GM04504 (cell line): ENCODE measurements around the gene FBXL16.

Experiments
- DNase-seq: peaks from one replicate; pipeline ENCODE4 v3.0.0-alpha.2; 2012; ENCODE audit warnings: low read depth

Gene FBXL16

DNA sequence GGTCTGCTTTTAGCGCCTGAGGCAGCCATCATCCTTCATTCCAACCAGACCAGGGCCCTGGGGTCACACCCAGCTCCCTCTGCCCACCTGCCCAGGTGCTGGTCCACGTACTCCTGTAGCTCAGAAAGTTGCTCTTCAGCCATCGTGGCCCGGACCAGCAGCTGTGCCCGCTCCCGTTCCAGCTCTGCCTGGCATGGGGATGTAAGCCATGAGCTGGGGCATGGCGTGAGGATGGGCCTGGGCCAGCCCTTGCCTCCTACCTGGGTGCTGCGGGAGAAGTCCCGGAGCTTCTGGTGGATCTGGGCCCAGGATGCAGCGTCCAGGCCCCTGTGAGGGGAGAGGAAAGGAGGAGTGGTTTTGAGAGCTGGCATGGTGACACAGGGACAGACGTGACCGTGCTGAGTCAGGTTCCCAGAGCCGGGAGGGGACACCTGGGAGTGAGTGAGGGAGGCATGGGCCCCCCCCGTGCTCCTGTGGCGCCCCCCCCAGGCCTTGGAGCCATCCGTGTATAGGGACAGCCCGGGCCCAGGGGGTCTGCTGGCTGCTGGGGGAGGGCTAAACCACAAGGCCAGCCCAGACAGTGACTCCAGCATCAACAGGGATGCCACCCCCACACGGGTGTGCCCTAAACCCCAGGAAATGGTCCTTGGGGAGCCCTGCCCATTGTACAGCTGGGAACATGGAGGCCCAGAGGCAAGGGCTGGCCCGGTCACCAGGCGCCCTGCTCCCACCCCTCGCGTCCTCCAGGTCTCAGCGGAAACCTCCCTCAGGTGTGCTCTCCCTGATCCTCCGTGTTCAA, 17.4 kb upstream of the FBXL16 start:
- no peak for DNase-seq

DNA sequence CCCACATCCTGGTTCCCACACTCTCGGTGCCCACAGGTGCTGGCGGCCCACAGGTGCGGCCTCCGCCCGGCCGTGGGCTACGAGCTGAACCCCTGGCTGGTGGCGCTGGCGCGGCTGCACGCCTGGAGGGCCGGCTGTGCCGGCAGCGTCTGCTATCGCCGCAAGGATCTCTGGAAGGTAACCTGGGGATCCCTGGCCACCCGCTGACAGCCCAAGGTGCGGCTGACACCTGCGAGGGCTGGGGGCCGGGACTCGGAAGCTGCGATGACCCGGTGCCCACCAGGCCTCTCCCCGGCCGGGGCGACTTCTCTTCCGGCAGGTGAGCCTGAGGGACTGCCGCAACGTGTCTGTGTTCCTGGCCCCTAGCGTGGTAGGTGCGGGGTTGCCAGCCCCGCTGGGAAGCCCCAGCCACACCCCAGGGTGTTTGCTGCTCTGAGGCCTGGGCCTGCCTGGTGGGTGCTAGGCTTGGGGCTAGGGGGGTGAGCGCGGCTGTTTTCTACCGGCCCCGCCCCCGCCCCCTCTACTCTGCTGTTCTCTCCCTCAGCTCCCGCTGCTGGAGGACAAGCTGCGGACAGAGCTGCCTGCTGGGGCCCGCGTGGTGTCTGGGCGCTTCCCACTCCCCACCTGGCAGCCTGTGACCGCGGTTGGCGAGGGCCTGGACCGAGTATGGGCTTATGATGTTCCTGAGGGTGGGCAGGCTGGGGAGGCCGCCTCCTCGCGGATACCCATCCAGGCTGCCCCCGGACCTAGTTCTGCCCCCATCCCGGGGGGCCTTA, 16.4 kb upstream of the FBXL16 start:
- DNase-seq = no peak

DNA sequence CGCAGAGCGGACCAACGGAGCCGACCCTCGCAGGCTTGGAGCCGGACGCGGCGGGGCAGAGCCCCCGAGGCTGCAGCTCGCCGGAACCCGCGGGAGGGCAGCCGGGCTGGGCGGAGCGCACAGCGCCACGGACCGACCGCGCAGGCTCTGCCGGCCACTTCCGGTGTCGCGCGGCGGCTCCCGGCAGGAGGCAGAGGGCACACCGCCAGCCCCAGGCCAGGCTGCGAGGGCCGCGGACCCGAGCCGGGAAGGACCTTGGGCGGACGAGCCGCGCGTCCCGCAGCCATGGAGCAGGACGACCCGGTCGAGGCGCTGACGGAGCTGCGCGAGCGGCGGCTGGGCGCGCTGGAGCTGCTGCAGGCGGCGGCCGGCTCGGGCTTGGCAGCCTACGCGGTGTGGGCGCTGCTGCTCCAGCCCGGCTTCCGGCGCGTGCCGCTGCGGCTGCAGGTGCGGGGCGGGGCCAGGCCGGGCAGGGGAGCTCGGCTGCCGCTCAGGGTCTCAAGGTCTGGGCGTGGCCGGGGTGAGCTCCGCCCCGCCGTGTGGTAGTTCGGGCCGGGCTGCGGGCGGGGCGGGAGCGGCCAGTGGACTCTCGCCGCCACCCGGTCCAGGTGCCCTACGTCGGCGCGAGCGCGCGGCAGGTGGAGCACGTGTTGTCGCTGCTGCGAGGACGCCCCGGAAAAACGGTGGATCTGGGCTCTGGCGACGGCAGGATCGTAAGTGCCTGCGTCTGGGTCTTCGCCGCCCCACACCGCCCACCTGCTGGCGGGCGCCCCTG, 15.6 kb upstream of the FBXL16 start, which contains the start of gene ANTKMT:
TSS of gene ANTKMT (plus strand) at position 157 of the 775 bp plus-strand sequence. CDS start at position 286, 129 bp downstream.
- DNase-seq = no peak

- no peak for DNase-seq
Observed at GRCh38 chr16:720447-720989, 14.9 kb upstream of the FBXL16 start.

GRCh38 chr16:719815-720446, 14.3 kb upstream of the FBXL16 start:
- no peak for DNase-seq

- no peak for DNase-seq
Observed at GRCh38 chr16:718922-719321, 13.3 kb upstream of the FBXL16 start.

- DNase-seq = no peak
Observed at GRCh38 chr16:718389-718788, 12.8 kb upstream of the FBXL16 start.

DNA sequence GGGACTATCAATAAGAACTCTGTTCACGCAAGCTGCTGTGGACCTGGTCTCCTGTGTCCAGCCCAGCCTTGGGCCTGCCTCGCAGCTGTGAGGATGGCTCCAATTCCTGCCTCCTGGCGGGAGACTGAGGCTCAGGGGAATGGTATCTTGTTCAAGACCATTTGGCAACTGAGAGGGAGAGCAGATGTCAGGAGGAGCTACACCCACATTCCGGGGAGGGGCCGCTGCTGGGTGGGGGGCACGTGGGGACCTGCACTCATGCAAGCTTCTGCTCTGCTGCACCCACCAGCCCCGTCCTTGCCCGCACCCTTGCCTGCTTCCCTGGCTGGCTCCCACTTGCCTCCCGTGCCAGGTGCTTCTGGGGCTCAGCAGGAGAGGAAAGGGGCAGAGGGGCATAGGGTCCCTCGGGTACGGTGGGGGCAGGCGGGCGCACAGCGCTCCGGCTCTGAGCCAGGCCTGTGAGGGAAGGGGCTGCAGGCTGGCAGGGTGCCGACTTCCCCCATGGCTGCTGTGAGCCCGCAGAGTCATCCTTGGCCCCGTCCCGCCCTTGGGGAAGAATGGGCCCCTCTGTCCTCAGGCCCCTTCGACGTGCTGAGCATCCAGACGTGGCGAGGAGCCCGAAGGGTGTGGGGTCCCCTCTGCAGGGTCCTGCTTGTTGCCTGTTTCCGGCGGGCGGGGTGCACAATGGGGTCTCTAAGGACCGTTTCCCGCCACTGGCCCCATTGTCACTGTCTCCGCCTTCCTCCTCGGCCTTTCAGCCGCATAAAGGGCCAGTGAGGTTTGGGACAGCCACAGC, 12.0 kb upstream of the FBXL16 start:
- no peak for DNase-seq

- no peak for DNase-seq
Observed at GRCh38 chr16:716768-717325, 11.2 kb upstream of the FBXL16 start.

- no peak for DNase-seq
Observed at GRCh38 chr16:716200-716568, 10.6 kb upstream of the FBXL16 start.

- no peak for DNase-seq
Observed at GRCh38 chr16:715477-716199, 10.0 kb upstream of the FBXL16 start.

GRCh38 chr16:714558-715476, 9.2 kb upstream of the FBXL16 start, which contains the start of gene METRN:
Gene METRN (plus strand): TSS chr16:715118. CDS start chr16:715290, 172 bp downstream.
- peak; percentile 78 for DNase-seq

DNA sequence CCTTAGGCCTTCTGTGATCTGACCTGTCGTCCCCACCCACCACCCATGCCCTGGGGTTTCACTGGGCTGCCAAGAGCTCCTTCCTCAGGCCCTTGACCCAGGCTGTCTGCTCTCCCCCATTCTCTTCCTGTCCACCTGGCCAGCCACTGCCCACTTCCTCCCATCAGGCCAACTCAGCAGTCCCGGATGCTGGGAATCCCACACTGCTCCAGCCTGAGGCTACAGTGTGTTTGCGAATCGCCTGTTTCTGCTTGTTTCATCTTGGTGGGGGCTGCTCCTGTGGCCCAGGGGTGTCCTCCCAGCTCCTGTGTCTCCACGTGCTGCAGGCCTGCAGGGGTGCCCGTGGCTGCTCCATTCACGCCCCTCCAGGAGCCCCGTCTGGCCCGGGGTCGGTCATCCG, 8.5 kb upstream of the FBXL16 start:
- no peak for DNase-seq

DNA sequence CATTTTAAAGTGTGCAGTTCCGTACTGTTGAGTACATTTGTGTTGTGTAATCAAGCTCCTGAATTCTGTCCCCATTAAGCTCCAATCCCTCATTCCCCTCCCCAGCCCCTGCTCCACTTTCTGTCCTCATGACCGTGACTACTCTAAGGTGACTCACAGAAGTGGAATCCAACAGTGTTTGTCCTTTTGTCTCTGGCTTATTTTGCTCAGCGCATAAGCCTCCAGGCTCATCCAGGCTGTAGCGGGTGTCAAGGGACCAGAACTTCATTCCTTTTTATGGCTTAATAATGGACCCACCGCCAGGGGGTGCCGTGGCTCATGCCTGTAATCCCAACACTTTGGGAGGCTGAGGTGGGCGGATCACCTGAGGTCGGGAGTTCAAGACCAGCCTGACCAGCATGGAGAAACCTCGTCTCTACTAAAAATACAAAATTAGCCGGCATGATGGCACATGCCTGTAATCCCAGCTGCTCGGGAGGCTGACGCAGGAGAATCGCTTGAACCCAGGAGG, 7.2 kb upstream of the FBXL16 start:
- peak; percentile 89 for DNase-seq

GRCh38 chr16:711548-712320, 6.1 kb upstream of the FBXL16 start:
- DNase-seq = no peak

- DNase-seq = no peak
Observed at GRCh38 chr16:711084-711483, 5.5 kb upstream of the FBXL16 start.

GRCh38 chr16:710500-711075, 5.0 kb upstream of the FBXL16 start:
- no peak for DNase-seq
